ENCODE measurements around the gene SLC46A3.

DNA sequence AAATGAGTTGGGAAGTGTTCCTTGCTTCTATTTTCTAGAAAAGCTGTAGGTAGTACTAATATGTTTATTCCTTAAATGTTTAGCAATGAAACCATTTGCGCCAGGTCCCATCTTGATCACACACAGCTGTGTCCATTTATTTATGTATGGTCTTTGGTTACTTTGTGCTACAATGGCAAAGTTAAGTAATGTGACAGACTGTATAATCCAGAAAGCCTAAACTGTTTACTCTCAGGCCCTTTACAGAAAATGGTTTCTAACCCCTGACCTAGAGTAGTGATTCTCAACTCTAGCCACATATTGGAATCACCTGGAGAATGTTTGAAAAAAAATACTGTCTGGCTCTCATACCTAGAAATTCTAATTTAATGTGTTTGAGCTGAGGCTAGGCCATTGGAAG, 21.3 kb downstream of the SLC46A3 start:
- TF ChIP-seq CTCF (IDR thresholded peaks at IDR 0.05; ENCODE audit: insufficient read depth, low read length): no peak
- no peak for TF ChIP-seq REST (IDR thresholded peaks at IDR 0.05; ENCODE audit: insufficient replicate concordance, low read depth)

Data from HL-60 (cell line).